Islet of Langerhans (tissue), 1 donor: ENCODE data around the gene CSNK1G3.
"Not testable (repeated sequence)": the region's sequence is repeated elsewhere in the genome, so short reads cannot be mapped to it uniquely, and the experiment has no call there.

ENCODE experiments used
- FAIRE-seq: peaks from one replicate; lab custom pipeline; 2011; peaks lifted over from hg19 to GRCh38; lab: Jason Lieb, UNC

CSNK1G3 gene

DNA sequence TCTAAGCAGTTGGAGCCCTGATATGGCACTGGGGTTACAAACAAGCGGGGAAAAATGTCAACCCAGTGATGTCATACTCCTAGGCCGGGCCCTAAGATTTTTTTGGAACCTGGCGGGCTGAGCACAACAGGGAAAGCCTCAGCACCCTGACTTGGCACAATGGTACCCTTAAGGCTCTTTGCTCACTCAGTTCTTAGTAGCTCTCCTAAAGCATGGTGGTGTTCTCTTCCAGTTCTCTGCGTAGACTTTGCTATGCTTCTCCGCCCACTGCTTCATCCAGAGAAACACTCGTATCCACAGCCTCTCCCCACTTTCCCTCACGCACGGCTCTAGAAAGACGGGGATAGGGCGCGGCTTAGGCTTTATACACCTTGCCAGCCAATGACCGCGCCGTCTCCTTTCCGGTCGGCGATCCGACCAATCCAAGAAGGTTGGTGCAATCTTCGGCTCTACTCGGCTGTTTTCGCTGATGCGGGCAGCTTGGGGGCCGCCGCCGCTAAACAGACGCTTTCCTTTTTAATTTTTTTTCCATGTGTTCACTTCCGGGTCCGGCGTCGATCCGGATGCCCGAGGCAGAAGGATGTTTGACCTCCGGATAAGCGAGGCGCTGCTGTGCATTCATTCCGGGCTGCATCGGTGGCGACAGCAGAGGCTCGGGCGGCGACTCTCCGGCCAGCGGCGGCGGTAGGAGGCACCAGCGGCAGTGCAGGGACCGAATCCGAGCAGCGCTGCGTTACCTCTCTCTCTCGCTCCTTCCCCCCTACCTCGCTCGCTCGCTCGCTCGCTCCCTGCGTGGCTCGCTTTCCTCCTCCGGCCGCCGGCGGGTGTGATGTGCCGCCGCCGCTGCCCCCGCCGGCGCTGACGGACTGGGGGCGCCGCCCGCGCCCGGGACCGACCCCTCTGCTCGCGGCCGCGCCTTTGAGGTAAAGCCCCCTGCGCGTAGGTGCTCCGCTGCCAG, at the start of gene CSNK1G3:
TSS of gene CSNK1G3 (plus strand) at position 530 of the 958 bp plus-strand sequence. CDS start 33,487 bp downstream, outside the sequence.
- FAIRE-seq, result peak; percentile 91

- not testable (repeated sequence) for FAIRE-seq
Observed at GRCh38 chr5:123466839-123467238, 45.1 kb upstream of the CSNK1G3 start.

DNA sequence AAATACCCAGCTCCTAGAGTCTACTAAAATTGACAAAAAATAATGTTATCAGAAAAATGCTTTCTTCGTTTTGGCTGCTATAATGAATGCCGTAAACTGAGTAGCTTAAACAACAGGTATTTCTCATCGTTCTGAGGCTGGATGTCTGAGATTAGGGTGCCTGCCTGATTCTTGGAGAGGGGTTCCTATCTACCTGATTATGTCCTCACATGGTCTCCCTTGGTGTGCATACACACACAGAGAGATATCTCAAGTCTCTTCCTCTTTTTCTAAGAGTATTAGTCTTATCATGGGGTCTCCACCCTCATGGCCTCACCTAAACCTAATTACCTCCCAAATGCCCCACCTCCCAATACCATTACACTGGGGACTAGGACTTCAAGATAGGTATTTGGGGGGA, 40.6 kb upstream of the CSNK1G3 start:
- no peak for FAIRE-seq

DNA sequence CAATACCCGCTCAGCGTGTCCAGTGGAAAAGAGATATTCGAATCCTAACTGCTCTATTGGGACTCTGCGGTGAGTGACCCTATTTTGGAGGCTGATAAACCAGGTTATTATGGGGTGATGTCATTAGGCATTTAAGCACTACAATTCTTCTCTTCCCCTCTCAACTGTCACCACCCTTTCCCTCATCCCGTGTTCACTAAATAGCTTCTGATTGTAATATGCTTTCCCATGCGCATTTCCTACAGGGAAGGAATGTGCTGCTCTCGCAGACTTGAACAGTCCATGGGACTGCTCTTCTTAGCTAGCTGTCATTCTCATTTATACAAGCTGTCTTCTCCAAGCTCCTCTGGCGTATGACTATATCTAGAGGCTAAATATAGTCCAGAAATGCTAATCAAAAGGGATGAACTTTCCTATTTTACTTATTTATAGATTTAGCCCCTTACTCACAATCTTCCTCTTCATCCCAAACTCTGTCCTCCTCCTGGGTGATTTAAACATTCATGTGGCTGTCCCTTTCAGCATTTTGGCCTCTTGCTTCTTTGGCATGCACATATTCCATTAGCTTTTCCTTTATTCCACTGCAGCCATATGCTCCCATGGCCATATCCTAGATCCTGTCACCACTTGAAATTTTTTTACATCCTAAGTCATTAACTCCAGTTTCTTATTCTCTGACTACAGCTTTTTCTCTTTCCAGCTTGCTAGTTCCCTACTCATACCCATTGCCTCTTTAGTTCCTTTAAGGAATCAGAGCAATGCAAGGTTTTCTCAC, 39.6 kb upstream of the CSNK1G3 start:
- no peak for FAIRE-seq

DNA sequence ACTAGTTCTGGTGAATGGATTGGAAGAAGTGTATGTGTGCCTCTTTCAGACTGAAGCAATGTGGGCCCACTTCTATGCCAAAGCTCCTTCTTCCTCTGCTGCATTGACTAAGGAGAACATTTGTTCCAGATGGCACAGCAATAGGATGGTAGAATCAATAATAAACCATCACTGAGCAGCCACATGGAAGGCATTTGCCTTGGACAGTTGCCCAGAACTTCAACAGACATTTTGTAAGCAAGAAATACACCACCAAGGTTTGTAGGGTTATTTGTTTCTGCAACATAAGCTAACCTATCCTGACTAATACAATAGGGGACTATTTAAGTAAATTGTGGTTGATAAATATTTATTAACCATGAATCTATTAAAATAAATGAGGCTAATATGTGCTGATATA, 37.7 kb upstream of the CSNK1G3 start:
- FAIRE-seq, result no peak

GRCh38 chr5:123476731-123477130, 35.2 kb upstream of the CSNK1G3 start:
- no peak for FAIRE-seq

GRCh38 chr5:123478546-123478945, 33.4 kb upstream of the CSNK1G3 start:
- no peak for FAIRE-seq

- FAIRE-seq, result no peak
Observed at GRCh38 chr5:123482258-123482657, 29.7 kb upstream of the CSNK1G3 start.

DNA sequence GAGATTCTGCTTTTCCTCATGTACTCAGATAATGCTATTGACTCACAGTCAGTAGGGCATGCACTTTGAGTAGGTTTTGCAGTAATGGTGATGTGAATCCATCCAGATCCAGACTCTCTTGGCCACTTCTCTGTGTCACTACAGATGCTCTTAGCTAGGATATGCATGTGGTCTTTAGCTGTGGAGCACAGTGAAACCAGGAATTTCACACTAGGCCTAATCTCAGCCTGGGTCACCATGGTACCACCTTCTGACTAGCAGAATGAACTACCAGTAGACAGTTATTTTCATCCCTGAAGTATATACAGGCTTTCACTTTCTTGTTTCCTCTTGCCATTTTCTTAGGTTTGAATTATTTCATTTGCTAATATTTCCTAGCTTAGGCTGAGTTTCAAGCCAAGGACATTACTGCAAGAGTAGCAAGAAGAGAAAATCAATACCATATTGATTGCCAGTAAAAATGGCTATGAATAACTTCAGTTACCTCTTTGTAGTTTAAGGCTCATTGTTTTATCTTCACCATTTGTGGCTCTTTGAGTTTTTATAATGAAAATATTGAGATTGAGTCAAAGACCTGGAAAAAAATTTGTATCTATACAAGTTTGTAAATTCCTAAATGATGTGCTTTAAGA, 28.4 kb upstream of the CSNK1G3 start:
- no peak for FAIRE-seq

- FAIRE-seq, result no peak
Observed at GRCh38 chr5:123485275-123485674, 26.7 kb upstream of the CSNK1G3 start.

DNA sequence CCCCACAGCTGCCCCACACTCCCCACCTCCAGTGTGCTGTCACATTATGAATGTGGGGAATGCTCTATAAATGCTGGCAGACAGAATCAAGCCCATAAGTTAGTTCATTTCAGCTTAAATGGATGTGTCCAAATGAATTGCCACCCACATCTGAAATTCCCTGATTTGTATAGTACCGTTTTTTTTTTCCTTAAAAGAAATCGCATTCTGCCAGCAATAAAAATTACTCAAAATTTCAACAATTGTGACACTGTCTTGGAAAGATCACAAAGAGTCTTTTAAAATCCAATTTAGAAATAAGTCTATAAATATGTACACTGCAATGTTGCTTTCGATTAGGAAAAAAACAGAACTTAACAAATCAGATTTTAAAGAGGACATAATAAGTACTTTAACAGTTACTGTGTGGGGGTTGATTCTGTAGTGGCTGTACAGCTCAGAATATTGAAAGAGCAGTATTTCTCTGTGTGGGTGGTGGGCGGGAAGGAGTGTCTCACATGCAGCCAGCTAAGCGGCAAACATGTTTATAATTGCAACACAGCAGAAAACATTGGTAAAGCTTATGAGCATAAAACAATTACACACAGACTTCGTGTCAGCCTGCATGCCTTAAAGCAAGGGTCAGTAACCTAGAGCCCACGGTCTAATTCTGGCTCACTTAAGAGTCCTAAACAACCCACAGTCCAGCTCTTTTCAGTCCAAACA, 24.9 kb upstream of the CSNK1G3 start:
- FAIRE-seq, result no peak

GRCh38 chr5:123490974-123491373, 21.0 kb upstream of the CSNK1G3 start:
- FAIRE-seq, result no peak

- not testable (repeated sequence) for FAIRE-seq
Observed at GRCh38 chr5:123495211-123495610, 16.8 kb upstream of the CSNK1G3 start.

DNA sequence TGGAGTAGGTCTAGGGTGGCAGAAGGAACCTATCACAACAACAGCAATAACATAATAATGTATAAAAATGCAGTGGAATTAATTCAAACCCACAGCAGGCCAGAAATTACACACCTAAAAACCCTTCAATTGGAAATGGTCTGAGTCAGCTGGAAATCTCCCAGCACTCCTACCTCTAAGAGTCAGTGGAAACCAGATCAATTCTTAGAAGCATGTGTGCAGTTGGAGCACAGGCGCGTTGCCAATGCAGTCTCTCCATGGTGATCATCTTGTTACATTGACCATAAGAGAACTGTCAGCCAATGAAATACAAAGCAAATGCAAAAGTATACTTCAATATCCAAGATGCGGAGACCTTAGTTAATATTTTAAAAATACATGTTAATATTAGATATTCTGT, 15.1 kb upstream of the CSNK1G3 start:
- FAIRE-seq, result no peak

DNA sequence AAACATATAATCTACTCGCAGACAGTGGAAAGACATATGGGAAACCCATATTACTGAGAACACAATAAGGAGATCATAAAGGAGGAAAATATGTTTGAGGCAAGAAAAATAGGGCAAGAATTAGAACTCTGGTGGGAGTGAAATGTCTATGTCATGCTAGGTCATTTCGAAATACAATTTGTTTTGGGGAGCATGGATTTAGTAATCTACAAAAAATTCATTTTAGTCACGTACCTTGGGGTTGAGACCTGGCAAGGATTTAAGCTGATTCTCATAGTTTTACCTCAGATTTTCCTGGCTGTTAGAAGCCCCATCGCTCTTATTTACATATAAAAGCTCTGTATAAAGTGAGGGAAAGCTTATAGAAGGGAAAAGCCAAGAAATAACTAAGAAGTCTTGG, 11.5 kb upstream of the CSNK1G3 start:
- no peak for FAIRE-seq

- no peak for FAIRE-seq
Observed at GRCh38 chr5:123502120-123502519, 9.9 kb upstream of the CSNK1G3 start.

GRCh38 chr5:123503299-123503698, 8.7 kb upstream of the CSNK1G3 start:
- no peak for FAIRE-seq

GRCh38 chr5:123505633-123506032, 6.3 kb upstream of the CSNK1G3 start:
- FAIRE-seq, result no peak

GRCh38 chr5:123508441-123508840, 3.5 kb upstream of the CSNK1G3 start:
- FAIRE-seq, result no peak

- FAIRE-seq, result no peak
Observed at GRCh38 chr5:123511290-123511647, 708 bp upstream of the CSNK1G3 start.

- FAIRE-seq, result no peak
Observed at GRCh38 chr5:123512611-123513461, 859 bp downstream of the CSNK1G3 start.
